Glutamatergic neuron (in vitro differentiated cells): ENCODE measurements around the gene ITPR1. TPM values are rescaled to one million over a fixed set of nuclear protein-coding genes. Genes with fewer than 3 reads are reported as not detected.

ENCODE experiments used
- DNase-seq: peaks from one replicate; pipeline ENCODE4 v3.0.0; 2022
- H3K27ac Mint-ChIP-seq: one replicate; pipeline ENCODE4 v1.8.0; 2020; ENCODE audit warnings: mild to moderate bottlenecking, mixed read lengths, inconsistent platforms; ENCODE audit not compliant: unreplicated experiment
- H3K27me3 Mint-ChIP-seq: one replicate; pipeline ENCODE4 v1.8.0; 2020; ENCODE audit warnings: mild to moderate bottlenecking, moderate library complexity, mixed read lengths, inconsistent platforms; ENCODE audit not compliant: unreplicated experiment
- H3K36me3 Mint-ChIP-seq: one replicate; pipeline ENCODE4 v1.8.0; 2020; ENCODE audit warnings: mild to moderate bottlenecking, mixed read lengths, inconsistent platforms; ENCODE audit not compliant: unreplicated experiment
- H3K4me1 Mint-ChIP-seq: one replicate; pipeline ENCODE4 v1.8.0; 2020; ENCODE audit warnings: mild to moderate bottlenecking, low read depth, mixed read lengths, inconsistent platforms; ENCODE audit not compliant: unreplicated experiment
- H3K4me3 Mint-ChIP-seq: one replicate; pipeline ENCODE4 v1.8.0; 2020; ENCODE audit warnings: mild to moderate bottlenecking, mixed read lengths, inconsistent platforms; ENCODE audit not compliant: unreplicated experiment
- H3K9me3 Mint-ChIP-seq: one replicate; pipeline ENCODE4 v1.8.0; 2020; ENCODE audit warnings: mild to moderate bottlenecking, moderate library complexity, mixed read lengths, inconsistent platforms; ENCODE audit not compliant: unreplicated experiment
- total RNA-seq: library from RNA; stranded (reverse); fragmentation: NEBNext Ultra II Directional; extraction: Animal tissue kit (Norgen Biotek cat#: 25700); gene quantifications from one replicate; pipeline ENCODE4 v1.2.1, GENCODE V29; 2021; ENCODE audit not compliant: unreplicated experiment
- TF ChIP-seq, protein P1 (sequence below): fragments of 200-600 bp; sonication (generic); IDR thresholded peaks from one replicate; pipeline ENCODE4 v1.5.0; 2021; ENCODE audit not compliant: partially characterized antibody, unreplicated experiment

Gene ITPR1
- total RNA-seq, 1 donor from 2014 or later: 6.9 TPM

DNA sequence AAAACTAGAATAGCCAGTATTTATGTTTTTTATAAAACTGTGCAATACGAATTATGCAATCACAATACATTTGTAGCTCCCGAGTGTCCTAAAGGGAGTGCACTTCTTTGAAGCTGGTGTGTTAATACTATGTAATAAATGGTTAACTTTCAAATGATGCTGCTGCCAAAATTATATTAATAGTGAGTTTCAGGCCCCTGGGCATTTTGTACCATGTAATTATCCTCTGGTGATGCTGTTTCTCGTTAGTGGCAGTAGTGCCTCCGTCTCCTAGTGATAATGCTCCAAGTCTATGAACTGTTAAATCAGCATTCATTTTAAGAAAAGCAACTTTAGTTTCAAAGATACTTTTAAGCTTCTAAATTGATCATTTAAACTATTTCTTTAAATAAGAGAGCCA lies 353.4 kb downstream of the ITPR1 start:
- Mint-ChIP-seq H3K27me3 (peaks cover 2% of the 10 kb centered on the region), H3K27ac (no peak overlapping the region), H3K36me3 (no peaks in the 10 kb centered on the region), H3K9me3 (no peaks in the 10 kb centered on the region), H3K4me3 (no peak overlapping the region), H3K4me1 (peaks cover 4% of the 10 kb centered on the region)
- TF ChIP-seq, protein P1, sequence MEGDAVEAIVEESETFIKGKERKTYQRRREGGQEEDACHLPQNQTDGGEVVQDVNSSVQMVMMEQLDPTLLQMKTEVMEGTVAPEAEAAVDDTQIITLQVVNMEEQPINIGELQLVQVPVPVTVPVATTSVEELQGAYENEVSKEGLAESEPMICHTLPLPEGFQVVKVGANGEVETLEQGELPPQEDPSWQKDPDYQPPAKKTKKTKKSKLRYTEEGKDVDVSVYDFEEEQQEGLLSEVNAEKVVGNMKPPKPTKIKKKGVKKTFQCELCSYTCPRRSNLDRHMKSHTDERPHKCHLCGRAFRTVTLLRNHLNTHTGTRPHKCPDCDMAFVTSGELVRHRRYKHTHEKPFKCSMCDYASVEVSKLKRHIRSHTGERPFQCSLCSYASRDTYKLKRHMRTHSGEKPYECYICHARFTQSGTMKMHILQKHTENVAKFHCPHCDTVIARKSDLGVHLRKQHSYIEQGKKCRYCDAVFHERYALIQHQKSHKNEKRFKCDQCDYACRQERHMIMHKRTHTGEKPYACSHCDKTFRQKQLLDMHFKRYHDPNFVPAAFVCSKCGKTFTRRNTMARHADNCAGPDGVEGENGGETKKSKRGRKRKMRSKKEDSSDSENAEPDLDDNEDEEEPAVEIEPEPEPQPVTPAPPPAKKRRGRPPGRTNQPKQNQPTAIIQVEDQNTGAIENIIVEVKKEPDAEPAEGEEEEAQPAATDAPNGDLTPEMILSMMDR: no peak
- DNase-seq: no peak

DNA sequence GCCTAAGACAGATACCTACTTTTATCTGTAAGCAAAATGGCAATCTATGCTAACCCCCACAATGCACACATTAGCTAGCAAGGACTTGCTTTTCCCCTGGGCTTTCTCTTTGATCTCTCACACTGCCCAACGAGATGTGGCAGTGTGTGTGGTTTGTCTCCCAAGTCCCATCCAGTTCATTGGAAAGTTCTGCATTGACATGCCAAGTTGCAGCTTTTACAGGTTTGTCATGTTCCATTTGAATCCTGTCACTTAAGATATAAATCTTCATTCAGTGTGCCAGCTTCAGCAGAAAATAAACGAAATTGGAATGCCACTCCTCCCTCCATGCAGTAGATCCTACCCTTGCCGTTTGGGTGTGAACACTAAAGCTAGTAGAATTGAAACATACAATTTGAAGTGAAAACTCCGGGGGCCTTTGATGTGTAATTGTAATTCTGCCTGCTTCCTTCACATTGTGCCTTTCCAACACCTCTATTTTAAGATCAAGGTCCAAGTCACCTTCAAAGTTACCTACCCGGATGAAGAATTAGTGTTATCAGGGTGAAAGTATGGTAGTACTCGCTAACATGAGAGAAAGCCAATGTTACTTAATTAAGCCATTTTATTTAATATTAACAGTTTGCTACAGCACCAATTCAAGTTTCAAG lies 355.2 kb downstream of the ITPR1 start:
- Mint-ChIP-seq H3K4me3 (no peak overlapping the region), H3K27ac (no peak overlapping the region), H3K9me3 (no peaks in the 10 kb centered on the region), H3K36me3 (no peaks in the 10 kb centered on the region), H3K27me3 (peaks cover 2% of the 10 kb centered on the region), H3K4me1 (peaks cover 4% of the 10 kb centered on the region)
- no peak for DNase-seq
- TF ChIP-seq, protein P1: no peak

DNA sequence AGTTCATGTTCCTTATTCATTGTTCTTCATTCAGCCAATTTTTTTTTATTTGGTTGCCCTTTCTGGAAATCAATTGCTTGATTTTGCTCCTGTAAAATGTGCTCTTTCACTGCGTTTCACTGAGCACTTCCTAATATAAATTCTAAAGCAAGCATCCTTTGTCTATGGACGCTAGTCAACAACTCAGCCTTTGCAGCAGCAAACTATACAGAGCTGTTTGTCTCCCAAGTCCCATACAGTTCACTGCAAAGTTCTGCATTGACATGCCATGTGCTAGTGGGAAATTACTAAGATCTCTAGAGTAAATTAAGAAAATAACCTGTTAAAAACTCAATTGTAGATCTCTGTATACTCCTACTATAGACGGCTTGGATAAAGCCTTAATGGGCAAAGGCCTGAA lies 356.0 kb downstream of the ITPR1 start:
- TF ChIP-seq, protein P1: no peak
- no peaks in the 10 kb centered on the region for H3K36me3 Mint-ChIP-seq
- no peaks in the 10 kb centered on the region for H3K27me3 Mint-ChIP-seq
- H3K4me3 Mint-ChIP-seq: no peak overlapping the region
- H3K9me3 Mint-ChIP-seq: no peaks in the 10 kb centered on the region
- H3K27ac Mint-ChIP-seq: no peak overlapping the region
- peaks cover 4% of the 10 kb centered on the region for H3K4me1 Mint-ChIP-seq
- no peak for DNase-seq

DNA sequence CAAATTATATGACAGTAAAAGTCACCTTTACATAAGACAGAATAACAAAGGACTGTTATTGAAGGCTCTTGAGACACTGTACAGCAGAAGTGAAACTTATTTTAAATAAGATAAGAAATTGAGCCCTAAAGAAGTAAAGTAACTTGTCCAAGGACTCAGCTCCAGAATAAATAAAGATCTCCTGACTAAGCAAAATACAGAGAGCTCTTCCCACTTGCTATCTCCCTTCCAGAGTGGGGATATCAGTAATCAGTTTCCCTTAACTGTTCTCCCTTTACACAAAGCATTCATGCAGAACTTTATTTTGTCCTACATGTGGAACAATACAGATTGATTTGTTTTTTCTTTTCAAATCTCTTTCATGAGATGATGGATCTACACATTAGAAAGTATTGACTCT lies 356.6 kb downstream of the ITPR1 start:
- no peak for DNase-seq
- H3K4me1 Mint-ChIP-seq: peaks cover 4% of the 10 kb centered on the region
- no peaks in the 10 kb centered on the region for H3K9me3 Mint-ChIP-seq
- TF ChIP-seq, protein P1: no peak
- H3K4me3 Mint-ChIP-seq: no peak overlapping the region
- no peak overlapping the region for H3K27ac Mint-ChIP-seq
- H3K36me3 Mint-ChIP-seq: no peaks in the 10 kb centered on the region
- no peaks in the 10 kb centered on the region for H3K27me3 Mint-ChIP-seq

DNA sequence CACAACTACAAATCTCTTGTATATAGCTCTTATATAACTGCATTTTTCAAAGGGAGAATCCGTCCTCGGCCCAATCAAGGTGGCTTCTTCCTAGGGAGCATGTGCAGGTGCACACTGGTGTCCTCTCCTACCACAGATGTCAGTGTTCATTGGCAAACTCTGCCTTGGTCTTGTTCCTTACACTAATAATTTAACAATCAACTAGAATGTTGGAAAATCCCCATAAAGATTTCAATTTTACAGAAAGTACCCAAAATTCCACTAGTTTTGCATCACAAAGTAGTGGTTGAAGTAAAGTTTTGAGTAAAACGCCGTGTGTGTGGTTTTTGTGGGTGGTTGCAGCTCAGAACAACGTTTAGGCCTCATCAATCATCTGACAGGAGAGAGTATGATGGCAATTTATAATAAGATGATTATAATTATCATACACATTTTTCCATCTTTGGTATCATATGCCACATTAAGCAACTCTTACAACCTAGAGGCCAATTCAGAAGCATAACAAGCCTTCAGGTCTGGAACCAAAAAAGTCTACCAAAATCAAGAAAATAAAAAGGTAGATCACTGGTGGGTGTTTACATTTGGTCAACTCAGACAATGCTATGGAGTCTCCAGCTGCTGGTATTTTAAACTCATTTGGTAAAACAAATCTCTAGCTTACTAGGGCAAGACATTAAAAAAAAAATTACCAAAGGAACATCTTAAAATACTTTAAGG lies 357.2 kb downstream of the ITPR1 start:
- no peaks in the 10 kb centered on the region for H3K36me3 Mint-ChIP-seq
- TF ChIP-seq, protein P1: no peak
- DNase-seq: no peak

More for the DNA sequence above, 357.2 kb downstream of the ITPR1 start:
- peaks cover 4% of the 10 kb centered on the region for H3K4me1 Mint-ChIP-seq
- no peaks in the 10 kb centered on the region for H3K27me3 Mint-ChIP-seq
- no peak overlapping the region for H3K27ac Mint-ChIP-seq
- no peak overlapping the region for H3K4me3 Mint-ChIP-seq
- no peaks in the 10 kb centered on the region for H3K9me3 Mint-ChIP-seq
